ENCODE measurements around the gene GLB1L.
A peak's percentile ranks its signal among the peaks of the same experiment; 100 is the strongest.
"Not testable (repeated sequence)": the region's sequence is repeated elsewhere in the genome, so short reads cannot be mapped to it uniquely, and the experiment has no call there.

The GLB1L gene

DNA sequence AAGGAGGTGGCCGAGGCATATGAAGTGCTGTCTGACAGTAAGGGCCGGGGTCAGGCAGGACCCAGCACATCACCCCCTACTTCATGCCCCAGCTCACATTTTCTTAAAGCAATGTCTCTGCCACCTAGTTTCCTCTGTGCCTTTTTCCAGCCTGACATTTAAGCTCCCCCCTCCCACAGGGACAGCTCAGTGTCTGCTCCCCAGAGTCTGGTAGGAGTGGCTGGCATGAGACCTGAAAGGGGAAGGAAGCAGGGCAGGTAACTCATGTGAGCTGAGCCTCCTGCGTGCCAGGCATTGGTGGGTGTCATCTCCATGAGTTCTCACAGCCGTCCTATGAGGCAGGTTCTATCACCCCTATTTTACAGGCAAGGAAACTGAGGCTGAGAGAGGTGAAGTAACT lies 35.4 kb upstream of the GLB1L start:
- no peak for DNase-seq

DNA sequence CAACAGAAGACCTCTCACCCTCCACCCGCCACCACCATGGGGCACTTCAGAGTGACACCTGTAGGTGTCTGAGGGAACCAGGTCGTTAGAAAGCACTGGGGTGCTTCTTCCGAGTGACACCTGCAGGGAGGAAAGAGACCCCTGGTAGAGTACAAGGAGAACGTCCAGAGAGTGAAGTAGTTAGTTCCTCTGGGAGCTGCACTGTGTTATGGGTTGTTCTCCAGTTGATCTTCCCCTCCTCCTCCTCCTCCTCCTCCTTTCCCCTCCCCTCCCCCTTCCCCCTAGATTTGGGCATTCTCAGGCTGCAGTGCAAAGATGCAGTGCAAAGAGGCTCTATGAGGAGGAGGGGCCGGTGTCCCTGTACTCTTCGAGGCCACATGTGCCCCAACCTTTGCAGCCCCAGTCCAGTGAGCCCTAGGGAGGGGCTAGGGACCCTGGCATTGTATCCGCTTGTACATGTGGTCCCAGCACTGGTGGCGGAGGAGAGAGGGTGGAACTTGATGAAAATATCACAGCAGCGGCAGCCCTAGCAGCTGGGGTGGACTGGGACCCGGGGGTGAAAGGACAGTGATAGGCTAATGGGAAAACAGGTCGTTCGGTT lies 34.8 kb upstream of the GLB1L start:
- DNase-seq, result no peak

DNA sequence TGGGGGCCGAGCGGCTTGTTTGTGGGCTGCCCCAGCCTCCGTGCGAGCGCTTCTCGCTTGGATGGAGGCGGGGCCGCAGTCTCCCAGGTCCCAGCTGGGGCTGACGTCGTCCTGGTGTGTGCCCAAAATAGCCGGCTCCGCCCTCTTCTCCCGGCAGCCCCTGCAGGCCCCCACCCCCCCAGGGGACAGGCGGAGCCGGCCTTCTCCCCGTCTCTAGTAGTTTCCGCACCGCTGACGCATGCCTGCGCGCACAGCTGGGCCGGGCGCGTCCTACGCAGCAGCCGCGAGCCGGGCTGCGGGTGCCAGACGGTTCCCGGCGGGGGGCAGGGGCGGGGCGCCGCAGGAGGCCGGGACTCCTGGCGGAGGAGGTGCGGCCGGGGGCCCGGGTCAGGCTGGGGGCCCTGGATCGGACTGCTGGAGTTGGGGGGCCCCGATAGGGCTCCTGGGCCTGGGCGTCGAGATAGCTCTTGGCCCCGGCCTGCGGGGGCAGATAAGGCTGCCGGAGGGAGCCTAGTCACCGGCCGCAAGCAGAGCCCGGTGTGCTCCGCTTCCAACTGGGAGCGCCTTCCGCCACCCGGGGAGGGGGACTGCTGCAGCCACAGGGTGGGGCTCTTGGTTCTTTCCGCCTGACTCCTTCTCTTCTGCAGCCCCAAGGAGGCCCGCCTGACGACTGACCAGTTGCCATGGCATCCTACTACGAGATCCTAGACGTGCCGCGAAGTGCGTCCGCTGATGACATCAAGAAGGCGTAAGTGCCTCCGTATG lies 34.1 kb upstream of the GLB1L start, which contains the start of gene DNAJB2:
Gene DNAJB2, plus strand, starts transcription at position 216 of the 765 bp plus-strand sequence. Its CDS starts 468 bp downstream, at position 684.
- peak; percentile 99 for DNase-seq

DNA sequence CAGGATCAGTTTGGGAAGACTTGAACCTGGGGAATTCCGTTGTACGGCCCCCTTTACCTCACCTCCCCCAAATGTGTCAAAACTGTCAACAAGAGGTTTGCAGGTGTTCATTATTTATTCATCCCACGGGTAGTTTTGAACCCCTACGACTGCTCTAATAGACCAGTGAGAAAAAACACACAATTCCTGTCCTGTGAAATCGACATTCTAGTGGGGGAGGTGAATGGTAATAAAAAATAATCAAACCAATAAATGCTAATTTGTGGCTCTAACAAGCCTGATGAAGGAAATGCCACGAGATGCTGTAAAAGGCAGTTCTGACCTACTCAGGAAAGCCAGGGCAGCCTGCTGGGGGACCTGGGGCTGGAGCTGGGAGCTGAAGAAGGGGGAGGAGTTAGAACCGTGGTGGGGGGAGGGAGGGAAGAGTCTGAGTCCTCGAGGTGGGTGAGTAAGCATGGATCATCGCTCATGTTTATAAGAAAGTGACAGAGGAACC lies 33.5 kb upstream of the GLB1L start:
- no peak for DNase-seq

DNA sequence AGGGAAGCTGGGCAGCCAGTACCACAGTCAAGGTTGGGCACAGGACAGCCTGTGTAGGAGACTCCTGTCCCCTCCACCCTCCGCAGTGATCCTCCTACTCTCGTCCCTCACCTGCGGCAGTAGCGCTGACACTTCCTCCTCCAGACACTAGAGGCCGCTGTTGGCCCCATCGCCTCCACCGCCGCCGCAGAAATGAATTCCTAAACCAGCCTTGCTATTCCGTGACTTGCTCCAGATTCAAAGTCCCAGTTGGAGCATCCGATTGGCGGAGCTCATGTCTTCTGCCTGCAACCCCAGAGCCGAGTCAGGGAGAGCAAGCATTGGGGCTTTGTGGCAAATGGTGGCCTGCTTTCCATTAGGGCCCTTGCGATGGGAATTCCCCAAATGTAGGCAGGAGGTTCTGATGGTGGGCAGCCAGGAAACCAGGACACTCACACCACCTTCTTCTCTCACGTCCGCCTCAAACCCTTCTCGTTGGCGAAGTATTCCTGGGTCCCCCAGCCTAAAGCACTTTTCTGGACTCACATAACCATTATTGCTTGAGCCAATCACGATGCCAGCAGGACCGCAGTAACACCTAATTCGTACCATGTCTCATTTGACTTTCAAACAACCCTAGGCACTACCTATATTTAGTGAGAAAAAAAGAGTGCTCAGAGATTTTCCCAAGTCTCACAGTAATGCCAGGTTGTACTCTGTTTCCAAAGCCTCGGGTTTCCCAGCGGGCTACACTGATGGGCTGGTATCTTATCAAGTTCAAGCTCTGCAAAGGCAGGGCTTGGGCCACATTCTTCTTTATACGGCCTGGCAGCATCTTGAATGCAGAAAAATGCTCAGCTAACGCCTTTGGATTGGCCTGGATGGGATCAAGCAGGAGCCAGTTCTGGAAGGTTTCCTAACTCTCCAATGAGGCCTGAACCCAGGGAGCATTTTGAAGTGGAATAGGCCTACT lies 32.7 kb upstream of the GLB1L start:
- DNase-seq, result peak; percentile 78

DNA sequence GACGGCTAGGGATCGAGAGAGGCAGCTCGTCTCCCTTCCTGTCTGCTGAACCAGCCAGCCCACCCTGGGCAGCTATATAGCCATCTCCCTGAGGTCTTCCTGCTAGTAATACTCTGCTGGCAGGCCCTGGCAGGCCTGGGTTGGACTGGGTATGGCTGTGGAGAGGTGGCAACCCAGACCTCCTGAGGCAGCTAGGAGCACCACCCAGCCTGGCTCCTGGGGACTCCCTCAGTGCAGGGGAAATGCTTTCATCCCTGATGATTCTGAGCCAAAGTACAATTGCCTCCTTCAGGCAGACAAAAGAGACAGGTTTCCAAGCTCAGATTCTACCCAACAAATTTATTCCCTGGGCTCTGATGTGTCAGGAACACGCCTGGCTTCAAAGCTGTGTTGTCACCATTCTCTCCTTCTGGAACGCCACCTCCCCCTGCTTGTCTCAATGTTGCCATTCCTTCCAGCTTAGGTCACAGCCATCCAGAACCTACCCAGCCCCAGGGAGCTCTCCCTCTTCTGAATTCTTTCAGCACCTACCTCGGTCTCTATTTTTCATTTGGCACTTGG lies 29.2 kb upstream of the GLB1L start:
- DNase-seq, result no peak

DNA sequence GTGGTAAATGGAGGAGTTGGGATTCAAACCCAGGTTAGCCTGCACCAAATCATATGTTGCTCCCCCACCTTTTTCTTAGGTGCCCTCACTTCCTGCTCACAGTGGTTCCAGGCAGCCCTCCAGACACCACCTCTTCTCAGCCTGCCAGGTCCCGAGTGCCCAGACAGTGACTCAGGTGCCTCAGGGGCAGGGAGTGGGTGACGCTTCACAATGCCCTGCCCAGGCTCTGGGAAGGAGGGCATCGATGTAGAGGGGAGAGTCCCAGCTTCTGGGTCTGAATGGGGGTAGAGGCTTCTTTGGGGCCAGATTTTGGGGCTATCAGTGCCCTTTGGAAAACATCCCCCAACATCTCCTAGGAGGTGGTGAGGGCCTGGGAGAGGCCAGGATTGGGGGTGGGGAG lies 28.7 kb upstream of the GLB1L start:
- no peak for DNase-seq

DNA sequence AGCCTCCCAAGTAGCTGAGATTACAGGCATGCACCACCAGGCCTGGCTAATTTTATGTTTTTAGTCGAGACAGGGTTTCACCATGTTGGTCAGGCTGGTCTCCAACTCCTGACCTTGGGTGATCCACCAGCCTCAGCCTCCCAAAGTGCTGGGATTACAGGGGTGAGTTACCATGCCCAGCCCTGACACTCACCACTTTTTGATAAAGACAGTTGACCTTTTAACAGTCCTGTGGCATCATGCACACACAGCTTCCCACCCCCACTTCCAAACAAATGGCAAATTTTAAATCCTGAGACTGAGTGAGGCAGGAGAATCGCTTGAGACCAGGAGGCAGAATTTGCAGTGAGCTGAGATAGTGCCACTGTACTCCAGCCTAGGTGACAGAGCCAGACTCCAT lies 27.8 kb upstream of the GLB1L start:
- DNase-seq, result no peak

DNA sequence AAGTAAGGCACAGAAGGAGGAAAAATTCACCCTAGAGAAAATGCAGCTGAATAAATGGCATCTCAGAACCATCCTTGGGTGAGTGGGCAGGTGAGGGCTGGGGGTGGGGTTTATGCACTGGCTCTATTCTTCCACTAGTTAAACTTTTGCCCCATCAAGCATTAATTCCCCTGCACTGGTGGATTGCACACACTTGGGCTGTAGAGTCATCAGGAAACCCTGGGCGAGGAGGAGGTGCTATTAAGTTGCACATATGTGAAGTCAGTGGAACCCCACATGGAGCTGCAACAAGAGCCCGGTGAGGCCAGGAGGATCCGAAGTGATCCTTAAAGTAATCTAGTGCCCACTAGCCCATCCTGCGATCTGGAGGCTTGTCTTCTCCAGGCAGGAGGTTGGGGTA lies 27.1 kb upstream of the GLB1L start:
- no peak for DNase-seq

DNA sequence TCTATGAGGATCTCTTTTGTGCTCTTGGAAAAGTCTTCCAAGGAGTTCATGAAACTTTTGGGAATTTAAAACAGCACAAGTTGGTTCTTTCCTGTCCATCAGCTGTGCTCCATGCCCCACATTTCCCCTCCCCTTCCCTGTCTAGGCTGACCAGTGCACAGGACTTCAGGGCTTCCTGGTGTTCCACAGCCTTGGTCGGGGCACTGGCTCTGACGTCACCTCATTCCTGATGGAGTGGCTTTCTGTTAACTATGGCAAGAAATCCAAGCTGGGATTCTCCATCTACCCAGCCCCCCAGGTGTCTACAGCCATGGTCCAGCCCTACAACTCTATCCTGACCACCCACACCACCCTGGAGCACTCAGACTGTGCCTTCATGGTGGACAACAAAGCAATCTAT lies 25.8 kb upstream of the GLB1L start:
- no peak for DNase-seq

DNA sequence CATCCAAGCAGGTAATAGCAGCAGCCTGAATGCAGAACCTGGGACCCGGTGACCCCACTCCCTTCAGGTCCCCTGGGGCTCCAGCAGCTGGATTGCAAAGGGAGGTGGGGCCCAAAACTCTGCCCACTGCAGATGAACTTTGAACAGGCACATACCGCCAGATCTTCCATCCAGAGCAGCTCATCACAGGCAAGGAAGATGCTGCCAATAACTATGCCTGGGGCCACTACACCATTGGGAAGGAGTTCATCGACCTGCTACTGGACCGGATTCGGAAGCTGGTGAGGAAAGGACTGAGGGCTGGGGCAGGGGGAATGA lies 24.8 kb upstream of the GLB1L start:
- no peak for DNase-seq

DNA sequence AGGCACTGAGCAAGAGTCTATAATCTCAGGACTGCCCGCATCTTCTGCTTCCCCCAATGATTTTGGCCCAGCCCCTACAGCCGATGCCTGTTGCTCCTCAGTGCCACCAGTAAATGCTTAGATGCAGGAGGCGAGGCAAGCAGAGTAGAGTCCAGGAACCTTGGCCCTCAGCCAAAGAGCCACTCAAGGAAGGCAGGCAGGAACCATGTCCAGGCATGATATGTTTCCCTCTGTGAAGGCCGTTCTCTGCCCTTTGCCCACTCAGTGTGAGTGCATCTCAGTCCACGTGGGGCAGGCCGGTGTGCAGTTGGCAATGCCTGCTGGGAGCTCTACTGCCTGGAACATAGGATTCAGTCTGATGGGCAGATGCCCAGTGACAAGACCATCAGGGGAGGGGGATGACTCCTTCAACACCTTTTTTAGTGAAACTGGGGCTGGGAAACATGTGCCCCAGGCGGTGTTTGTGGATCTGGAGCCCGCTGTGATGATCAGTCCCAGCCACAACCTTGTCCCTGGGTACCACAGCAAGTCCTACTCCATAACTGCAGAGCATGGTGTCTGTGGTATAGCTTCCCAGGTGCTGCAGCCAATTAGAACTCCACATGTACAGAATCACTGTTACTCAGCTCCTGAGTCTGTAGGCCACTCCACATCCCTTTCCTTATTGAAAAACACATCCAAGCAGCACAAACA lies 24.3 kb upstream of the GLB1L start:
- DNase-seq, result no peak

DNA sequence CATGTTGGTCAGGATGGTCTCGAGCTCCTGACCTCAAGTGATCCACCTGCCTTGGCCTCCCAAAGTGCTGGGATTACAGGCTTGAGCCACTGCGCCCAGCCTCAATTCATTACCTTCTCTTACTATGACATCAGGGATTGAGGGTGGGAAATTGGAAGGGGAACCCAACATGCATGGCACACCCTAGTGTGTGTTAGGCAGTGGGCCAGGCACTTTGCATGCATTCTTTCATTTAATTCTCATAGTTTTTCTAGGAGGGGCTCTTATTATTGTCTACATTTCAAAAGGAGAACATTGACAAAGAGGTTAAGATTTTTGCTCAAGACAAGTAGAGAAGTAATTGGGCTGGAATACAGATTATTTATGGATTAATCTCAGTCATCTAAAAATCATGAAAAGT lies 23.1 kb upstream of the GLB1L start:
- no peak for DNase-seq

DNA sequence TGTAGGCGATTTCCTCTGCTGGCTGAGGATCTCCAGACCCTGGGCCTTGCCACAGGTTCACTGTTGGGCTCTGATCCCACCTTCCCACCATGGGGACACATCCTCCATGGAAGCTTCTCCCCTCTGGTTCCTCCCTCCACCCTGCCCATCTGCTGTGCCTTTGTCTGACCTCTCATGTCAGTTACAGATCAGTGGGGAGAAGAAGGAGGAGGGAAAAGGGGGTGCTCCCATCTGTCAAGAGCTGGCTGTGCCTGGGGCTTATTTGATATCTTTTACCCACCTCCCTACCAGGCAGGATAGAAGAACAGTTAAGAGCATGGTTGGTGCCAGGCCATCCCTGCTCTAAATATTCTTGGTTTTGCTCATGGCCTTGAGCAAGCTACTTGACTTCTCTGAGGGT lies 21.6 kb upstream of the GLB1L start:
- DNase-seq, result no peak

DNA sequence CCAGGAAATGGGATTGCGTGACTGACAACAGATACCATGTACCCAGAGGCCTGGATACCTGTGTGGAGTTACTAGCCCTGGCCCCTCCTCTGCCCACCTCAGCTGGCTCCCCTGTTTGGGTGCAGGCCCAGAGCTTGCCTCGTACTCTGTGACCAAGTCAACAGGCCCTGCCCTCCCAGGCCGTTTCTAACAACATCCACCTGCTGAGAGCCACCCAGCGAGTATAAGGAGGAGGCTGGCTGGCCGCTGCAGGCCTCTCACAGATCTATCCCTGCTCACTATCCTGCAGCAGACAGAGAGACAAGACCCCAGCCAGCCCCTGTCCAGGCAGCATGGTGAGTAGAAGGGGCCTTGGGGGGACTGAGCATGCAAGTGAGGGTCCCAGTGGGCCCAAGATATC lies 21.0 kb upstream of the GLB1L start:
- DNase-seq, result no peak

DNA sequence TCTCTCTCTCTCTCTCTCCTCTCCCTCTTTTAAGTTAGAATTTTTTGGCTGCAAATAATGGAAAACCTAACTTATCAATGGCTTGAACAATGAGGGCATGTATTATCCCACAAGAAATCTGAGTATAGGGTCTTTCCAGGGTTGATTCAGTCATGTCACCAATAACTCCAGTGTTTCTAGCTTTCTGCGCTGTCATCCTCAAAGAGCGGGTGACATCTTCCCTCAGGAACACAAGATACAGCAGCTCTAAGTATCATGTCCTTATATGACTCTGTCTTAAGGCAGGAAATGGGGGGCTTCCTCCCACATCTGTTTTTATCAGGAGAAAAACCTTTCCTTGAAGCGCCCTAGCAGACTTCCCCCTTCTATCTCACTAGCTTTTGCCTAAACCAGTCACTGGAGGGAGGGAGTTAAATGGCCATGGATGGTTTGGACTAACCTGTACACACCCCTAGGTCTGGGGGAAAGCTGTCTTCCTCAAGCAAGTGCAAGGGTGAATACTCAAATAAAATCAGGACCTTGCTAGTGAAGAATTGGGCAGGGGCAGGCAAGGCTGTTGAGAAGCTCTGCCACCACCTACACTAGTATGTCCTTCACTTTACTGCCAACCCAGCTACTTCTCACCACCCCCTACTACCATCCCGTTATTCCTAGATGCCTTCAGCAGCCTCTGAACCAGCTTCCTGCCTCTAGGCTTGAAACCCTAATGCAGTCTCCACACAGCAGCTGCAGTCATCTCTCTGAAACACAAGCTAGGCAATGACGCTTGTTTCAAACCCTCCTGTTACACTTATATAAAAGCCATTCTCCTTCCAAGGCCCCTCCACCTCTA lies 16.0 kb upstream of the GLB1L start:
- no peak for DNase-seq

DNA sequence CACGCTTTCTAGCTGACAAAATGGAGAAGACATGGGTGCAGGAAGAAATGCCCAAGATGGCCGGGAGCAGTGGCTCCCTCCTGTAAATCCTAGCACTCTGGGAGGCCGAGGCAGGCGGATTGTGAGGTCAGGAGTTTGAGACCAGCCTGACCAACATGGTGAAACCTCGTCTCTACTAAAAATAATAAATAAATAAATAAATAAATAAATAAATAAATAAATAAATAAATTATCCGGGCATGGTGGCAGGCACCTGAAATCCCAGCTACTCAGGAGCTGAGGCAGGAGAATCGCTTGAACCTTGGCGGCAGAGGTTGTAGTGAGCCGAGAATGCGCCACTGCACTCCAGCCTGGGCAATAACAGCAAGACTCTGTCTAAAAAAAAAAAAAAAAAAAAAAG lies 13.7 kb upstream of the GLB1L start:
- DNase-seq, result not testable (repeated sequence)

DNA sequence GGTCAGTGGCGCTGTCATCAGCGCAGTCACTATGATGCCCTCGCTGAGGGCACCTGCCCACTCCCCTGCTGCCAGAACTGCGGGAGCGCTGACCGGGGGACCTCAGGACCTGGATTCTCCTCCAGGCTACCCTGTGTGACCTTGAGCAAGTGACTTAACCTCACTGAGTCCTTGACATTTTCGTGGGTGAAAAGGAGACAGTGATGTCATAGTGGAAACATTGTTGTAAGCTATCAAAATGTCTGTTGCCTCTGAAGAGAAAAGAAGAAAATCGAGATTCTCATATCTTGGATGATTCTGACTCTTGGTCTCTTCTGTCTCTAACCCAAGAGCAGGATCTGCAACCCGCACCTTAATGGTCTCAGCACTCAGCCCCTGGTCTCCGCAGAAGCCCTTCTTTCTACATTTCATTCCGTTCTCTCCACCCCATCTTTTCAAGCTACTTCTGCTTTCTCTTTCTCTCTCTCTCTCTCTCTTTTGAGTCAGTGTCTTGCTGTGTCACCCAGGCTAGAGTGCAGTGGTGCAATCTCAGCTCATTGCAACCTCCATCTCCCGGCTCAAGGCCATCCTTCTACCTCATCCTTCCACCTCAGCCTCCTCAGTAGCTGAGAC lies 9.5 kb upstream of the GLB1L start:
- DNase-seq, result peak; percentile 39

DNA sequence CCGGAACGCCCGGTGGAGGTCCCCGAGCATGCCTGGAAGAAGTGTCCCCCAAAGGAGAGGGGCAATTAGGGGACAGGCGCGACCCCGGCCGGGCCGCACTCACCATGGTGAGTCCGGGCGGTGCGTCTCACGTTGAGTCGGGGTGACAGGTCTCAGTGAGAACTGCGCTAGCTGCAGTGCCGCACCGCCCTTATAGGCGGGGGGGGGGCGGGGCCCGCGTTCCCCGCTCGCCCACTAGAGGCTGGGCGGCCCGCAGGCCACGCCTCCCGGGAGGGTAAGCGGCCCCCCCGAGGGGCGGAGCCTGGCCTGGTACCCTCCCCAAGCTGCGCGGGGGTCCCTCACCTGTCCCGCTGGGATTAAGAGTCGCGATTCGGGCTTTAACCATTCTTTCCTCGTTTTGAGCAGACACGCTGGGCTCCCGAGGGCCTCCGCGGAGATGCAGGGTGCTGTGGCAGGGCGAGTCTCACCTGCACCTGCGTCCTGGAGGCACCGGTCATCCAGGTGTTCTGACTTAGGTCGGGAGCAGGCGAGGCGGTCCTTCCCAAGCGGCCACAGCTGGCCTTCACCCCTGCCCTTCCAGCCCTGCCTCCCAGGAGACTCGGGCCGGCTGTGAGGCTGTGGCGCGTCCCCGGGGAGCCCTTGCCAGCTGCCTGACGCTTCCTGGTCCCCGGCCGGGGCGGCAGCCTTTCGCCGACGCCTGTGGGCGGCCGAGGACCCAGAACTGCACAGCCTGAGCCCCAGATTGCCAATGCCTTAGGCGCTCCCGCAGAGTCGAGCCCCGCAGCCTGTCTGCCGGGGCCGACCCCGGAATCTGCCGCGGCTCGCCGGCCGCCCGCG lies 8.7 kb upstream of the GLB1L start, which contains the start of gene TUBA4A:
Gene TUBA4A, minus strand, starts transcription at position 166 of the 837 bp plus-strand sequence. Its CDS starts 60 bp downstream, at position 106.
- peak; percentile 96 for DNase-seq

Data from CD4-positive, alpha-beta T cell treated with Interleukin-6 for 4 hours (primary cell).